Fibroblast of the conjunctiva (primary cell): ENCODE data around the gene ARMC9.
"Not testable (repeated sequence)": the region's sequence is repeated elsewhere in the genome, so short reads cannot be mapped to it uniquely, and the experiment has no call there.

Source experiments
- DNase-seq: peaks from one replicate; pipeline ENCODE4 v3.0.0-alpha.2; 2010; ENCODE audit warnings: low read depth

Gene ARMC9

GRCh38 chr2:231343988-231344387, 145.6 kb downstream of the ARMC9 start:
- DNase-seq, result no peak

GRCh38 chr2:231344851-231345250, 146.4 kb downstream of the ARMC9 start:
- no peak for DNase-seq

- DNase-seq, result no peak
These were observed 148.7 kb downstream of the ARMC9 start for GRCh38 chr2:231347081-231347480.

GRCh38 chr2:231347638-231348037, 149.2 kb downstream of the ARMC9 start:
- no peak for DNase-seq

- DNase-seq, result no peak
These were observed 149.7 kb downstream of the ARMC9 start for GRCh38 chr2:231348173-231348572.

- no peak for DNase-seq
These were observed 150.4 kb downstream of the ARMC9 start for GRCh38 chr2:231348704-231349373.

- DNase-seq, result not testable (repeated sequence)
These were observed 150.9 kb downstream of the ARMC9 start for GRCh38 chr2:231349374-231349735.

GRCh38 chr2:231351648-231352047, 153.2 kb downstream of the ARMC9 start:
- DNase-seq, result no peak

GRCh38 chr2:231353469-231353868, 155.0 kb downstream of the ARMC9 start:
- DNase-seq, result no peak

- no peak for DNase-seq
These were observed 157.4 kb downstream of the ARMC9 start for GRCh38 chr2:231355508-231356465.

GRCh38 chr2:231356466-231356844, 158.0 kb downstream of the ARMC9 start:
- DNase-seq, result no peak

GRCh38 chr2:231357048-231357447, 158.6 kb downstream of the ARMC9 start:
- no peak for DNase-seq

- no peak for DNase-seq
These were observed 159.5 kb downstream of the ARMC9 start for GRCh38 chr2:231357931-231358330.

GRCh38 chr2:231359441-231359840, 161.0 kb downstream of the ARMC9 start:
- DNase-seq, result no peak

GRCh38 chr2:231359948-231360347, 161.5 kb downstream of the ARMC9 start:
- DNase-seq, result no peak

GRCh38 chr2:231360401-231360800, 162.0 kb downstream of the ARMC9 start:
- no peak for DNase-seq

GRCh38 chr2:231360881-231361371, 162.5 kb downstream of the ARMC9 start:
- DNase-seq, result no peak

GRCh38 chr2:231361701-231362554, 163.5 kb downstream of the ARMC9 start:
- DNase-seq, result no peak

- DNase-seq, result no peak
These were observed 164.2 kb downstream of the ARMC9 start for GRCh38 chr2:231362555-231363184.

GRCh38 chr2:231364061-231364460, 165.6 kb downstream of the ARMC9 start:
- no peak for DNase-seq

GRCh38 chr2:231364961-231365810, 166.8 kb downstream of the ARMC9 start:
- DNase-seq, result peak; percentile 59
